Measurements from ENCODE around the gene KPRP.

DNA sequence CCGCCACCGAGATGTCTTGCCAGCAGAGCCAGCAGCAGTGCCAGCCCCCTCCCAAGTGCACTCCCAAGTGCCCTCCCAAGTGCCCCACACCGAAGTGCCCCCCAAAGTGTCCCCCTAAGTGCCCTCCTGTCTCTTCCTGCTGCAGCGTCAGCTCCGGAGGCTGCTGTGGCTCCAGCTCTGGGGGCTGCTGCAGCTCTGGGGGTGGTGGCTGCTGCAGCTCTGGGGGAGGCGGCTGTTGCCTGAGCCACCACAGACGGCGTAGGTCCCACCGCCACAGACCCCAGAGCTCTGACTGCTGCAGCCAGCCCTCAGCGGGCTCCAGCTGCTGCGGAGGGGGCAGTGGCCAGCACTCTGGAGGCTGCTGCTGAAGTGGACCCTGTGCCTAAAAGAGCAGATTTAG lies 18.5 kb downstream of the KPRP start:
- TF ChIP-seq EZH2phosphoT487 (IDR thresholded peaks at IDR 0.05; ENCODE audit: insufficient read depth, low read depth) (no peak), EZH2 (IDR thresholded peaks at IDR 0.05; ENCODE audit: insufficient read depth, poor library complexity, severe bottlenecking) (no peak)
